H9 (cell line): ENCODE data around the gene CA11. TPM values are rescaled to one million over a fixed set of nuclear protein-coding genes. Genes with fewer than 3 reads are reported as not detected.

ENCODE experiments used
- DNase-seq: peaks from one replicate; pipeline ENCODE4 v3.0.0-alpha.2; 2017
- H2AFZ ChIP-seq: one replicate; pipeline ENCODE4 v1.6.1; 2013; ENCODE audit warnings: mild to moderate bottlenecking, low read length, control low read depth, moderate library complexity
- H2AK5ac ChIP-seq: 2 replicates; pipeline ENCODE4 v1.6.1; 2013; ENCODE audit warnings: low read length, control low read depth, mixed read lengths; ENCODE audit not compliant: insufficient read length
- H2BK120ac ChIP-seq: one replicate; pipeline ENCODE4 v1.6.1; 2013; ENCODE audit warnings: low read depth, mild to moderate bottlenecking, low read length, control low read depth, inconsistent platforms; ENCODE audit not compliant: poor library complexity, severe bottlenecking
- H2BK12ac ChIP-seq: 2 replicates; pipeline ENCODE4 v1.6.1; 2013; ENCODE audit warnings: low read length, control low read depth, mixed read lengths, low read depth; ENCODE audit not compliant: insufficient read length
- H2BK15ac ChIP-seq: 2 replicates; pipeline ENCODE4 v1.6.1; 2013; ENCODE audit warnings: low read depth, low read length, control low read depth
- H2BK20ac ChIP-seq: one replicate; pipeline ENCODE4 v1.6.1; 2013; ENCODE audit warnings: low read depth, mild to moderate bottlenecking, low read length, control low read depth, inconsistent platforms; ENCODE audit not compliant: poor library complexity, severe bottlenecking
- H2BK5ac ChIP-seq: 2 replicates; pipeline ENCODE4 v1.6.1; 2013; ENCODE audit warnings: low read length, control low read depth, mixed read lengths; ENCODE audit not compliant: insufficient read length
- H3K14ac ChIP-seq: 2 replicates; pipeline ENCODE4 v1.6.1; 2013; ENCODE audit warnings: low read length, control low read depth; ENCODE audit not compliant: insufficient read depth
- H3K18ac ChIP-seq: 2 replicates; pipeline ENCODE4 v1.6.1; 2013; ENCODE audit warnings: low read depth, mild to moderate bottlenecking, mixed read lengths, low read length, control low read depth; ENCODE audit not compliant: insufficient read length
- H3K23ac ChIP-seq: 2 replicates; pipeline ENCODE4 v1.6.1; 2013; ENCODE audit warnings: low read length, control low read depth, mixed read lengths, low read depth; ENCODE audit not compliant: insufficient read length
- H3K23me2 ChIP-seq: 2 replicates; pipeline ENCODE4 v1.6.1; 2013; ENCODE audit warnings: low read depth, mild to moderate bottlenecking, mixed read lengths, low read length, control low read depth; ENCODE audit not compliant: insufficient read length, poor library complexity, severe bottlenecking
- H3K27ac ChIP-seq: 2 replicates; pipeline ENCODE4 v1.5.1; 2013; ENCODE audit warnings: low read length, control low read depth, mixed read lengths, low read depth; ENCODE audit not compliant: insufficient read length
- H3K27me3 ChIP-seq: 2 replicates; pipeline ENCODE4 v1.6.1; 2013; ENCODE audit warnings: low read length, control low read depth, inconsistent platforms; ENCODE audit not compliant: insufficient read depth
- H3K4ac ChIP-seq: 2 replicates; pipeline ENCODE4 v1.6.1; 2013; ENCODE audit warnings: low read depth, mild to moderate bottlenecking, control low read depth, inconsistent platforms, low read length, moderate library complexity
- H3K4me1 ChIP-seq: 2 replicates; pipeline ENCODE4 v1.6.1; 2013; ENCODE audit warnings: low read length, control low read depth, inconsistent platforms; ENCODE audit not compliant: insufficient read depth
- H3K4me2 ChIP-seq: 2 replicates; pipeline ENCODE4 v1.6.1; 2013; ENCODE audit warnings: low read length, control low read depth, mixed read lengths; ENCODE audit not compliant: insufficient read length, insufficient read depth
- H3K56ac ChIP-seq: 2 replicates; pipeline ENCODE4 v1.6.1; 2013; ENCODE audit warnings: low read depth, mild to moderate bottlenecking, mixed read lengths, low read length, control low read depth; ENCODE audit not compliant: insufficient read length
- H3K79me1 ChIP-seq: 2 replicates; pipeline ENCODE4 v1.6.1; 2013; ENCODE audit warnings: low read depth, mild to moderate bottlenecking, moderate library complexity, low read length, control low read depth, inconsistent platforms; ENCODE audit not compliant: insufficient read depth, poor library complexity, severe bottlenecking
- H3K79me2 ChIP-seq: 2 replicates; pipeline ENCODE4 v1.6.1; 2013; ENCODE audit warnings: low read length, control low read depth, inconsistent platforms; ENCODE audit not compliant: insufficient read depth
- H3K9ac ChIP-seq: 2 replicates; pipeline ENCODE4 v1.6.1; 2013; ENCODE audit warnings: low read length, control low read depth, mixed read lengths; ENCODE audit not compliant: insufficient read length; ENCODE audit errors: extremely low read depth
- H3K9me3 ChIP-seq: one replicate; pipeline ENCODE4 v1.6.1; 2013; ENCODE audit warnings: low read depth, low read length, inconsistent platforms; ENCODE audit not compliant: control insufficient read depth
- H3T11ph ChIP-seq: one replicate; pipeline ENCODE4 v1.6.1; 2013; ENCODE audit warnings: mild to moderate bottlenecking, low read length, control low read depth, inconsistent platforms
- H4K20me1 ChIP-seq: one replicate; pipeline ENCODE4 v1.6.1; 2013; ENCODE audit not compliant: control insufficient read depth, insufficient read length, insufficient read depth
- H4K5ac ChIP-seq: 2 replicates; pipeline ENCODE4 v1.6.1; 2013; ENCODE audit warnings: low read depth, mild to moderate bottlenecking, mixed read lengths, low read length, control low read depth; ENCODE audit not compliant: insufficient read length
- H4K8ac ChIP-seq: replicated peaks from 2 replicates; pipeline ENCODE4 v1.6.1; 2013; ENCODE audit warnings: low read length, control low read depth, mixed read lengths, low read depth; ENCODE audit not compliant: insufficient read length
- H4K91ac ChIP-seq: 2 replicates; pipeline ENCODE4 v1.6.1; 2013; ENCODE audit warnings: low read depth, mild to moderate bottlenecking, moderate library complexity, mixed read lengths, low read length, control low read depth; ENCODE audit not compliant: insufficient read length
- H3K27ac Mint-ChIP-seq, 3 experiments: 2 replicates in 2 of 3; 3 replicates in 1 of 3; pipeline ENCODE4 v1.8.0; 2020 to 2021; ENCODE audit warnings: mixed read lengths in 3 of 3, mild to moderate bottlenecking in 1 of 3, moderate library complexity in 1 of 3
- H3K27me3 Mint-ChIP-seq: 2 replicates; pipeline ENCODE4 v1.8.0; 2021; ENCODE audit warnings: low read depth, mild to moderate bottlenecking, moderate library complexity, mixed read lengths
- H3K36me3 Mint-ChIP-seq, 3 experiments: 2 replicates in 2 of 3; 3 replicates in 1 of 3; pipeline ENCODE4 v1.8.0; 2020 to 2021; ENCODE audit warnings: low read depth in 3 of 3, mixed read lengths in 3 of 3; ENCODE audit not compliant: insufficient read depth in 1 of 3
- H3K4me1 Mint-ChIP-seq, 2 experiments: 2 replicates each; pipeline ENCODE4 v1.8.0; 2020; ENCODE audit warnings: mixed read lengths in 2 of 2
- H3K4me3 Mint-ChIP-seq, 2 experiments: 2 replicates in 1 of 2; 3 replicates in 1 of 2; pipeline ENCODE4 v1.8.0; 2020 to 2021; ENCODE audit warnings: mild to moderate bottlenecking in 2 of 2, mixed read lengths in 2 of 2, moderate library complexity in 1 of 2
- H3K9me3 Mint-ChIP-seq, 2 experiments: 2 replicates in 1 of 2; 3 replicates in 1 of 2; pipeline ENCODE4 v1.8.0; 2020; ENCODE audit warnings: mild to moderate bottlenecking in 2 of 2, mixed read lengths in 2 of 2, moderate library complexity in 1 of 2
- CTCF ChIP-seq: fragments of 200-600 bp; sonication (generic); conservative IDR thresholded peaks from 3 replicates; pipeline ENCODE4 v1.8.0; 2021; ENCODE audit warnings: antibody characterized with exemption, mild to moderate bottlenecking
- WGBS: extraction: QIAGEN DNeasy Blood & Tissue Kit; methylation state at CpG from one replicate; pipeline ENCODE4 v1.1.7; 2013; ENCODE audit warnings: missing lambda C conversion rate, low lambda C conversion rate, mixed read lengths; ENCODE audit not compliant: insufficient read length; ENCODE audit errors: extremely low coverage; 5-methylcytosine and 5-hydroxymethylcytosine counted together
- total RNA-seq: library from RNA; stranded (reverse); gene quantifications from 2 replicates; pipeline ENCODE4 v1.2.1, GENCODE V29; 2021

CA11 gene
- total RNA-seq, 1 experiment from 2014 or later = 107 TPM

- H4K8ac ChIP-seq = no peak overlapping the region
- no peak overlapping the region for H2BK5ac ChIP-seq
These were observed 32.2 kb upstream of the CA11 start for GRCh38 chr19:48678201-48678600.

More at GRCh38 chr19:48678201-48678600, 32.2 kb upstream of the CA11 start:
- H3K27ac ChIP-seq = no peak overlapping the region
- H3K79me2 ChIP-seq = no peaks in the 10 kb centered on the region
- no peak overlapping the region for H4K91ac ChIP-seq
- H3T11ph ChIP-seq = no peak overlapping the region
- no peak overlapping the region for H2BK15ac ChIP-seq
- H3K9me3 ChIP-seq = no peaks in the 10 kb centered on the region
- H2AFZ ChIP-seq = no peak overlapping the region
- H3K18ac ChIP-seq = no peak overlapping the region
- no peaks in the 10 kb centered on the region for H3K9me3 Mint-ChIP-seq
- H2BK12ac ChIP-seq = no peak overlapping the region
- peaks cover 7% of the 10 kb centered on the region for H3K27me3 Mint-ChIP-seq
- H2BK120ac ChIP-seq = no peak overlapping the region
- DNase-seq = no peak
- H3K4me3 Mint-ChIP-seq = no peak overlapping the region
- WGBS = no CpG with 5 or more reads among the region's 4 CpGs
- no peak for TF ChIP-seq CTCF
- no peak overlapping the region for H4K5ac ChIP-seq
- H3K79me1 ChIP-seq = no peaks in the 10 kb centered on the region
- no peak overlapping the region for H3K9ac ChIP-seq
- no peak overlapping the region for H3K4ac ChIP-seq
- H3K4me2 ChIP-seq = no peak overlapping the region
- no peak overlapping the region for H2AK5ac ChIP-seq
- no peaks in the 10 kb centered on the region for H3K23me2 ChIP-seq
- H3K4me1 Mint-ChIP-seq = peaks cover 23 to 26% of the 10 kb centered on the region in 2 experiments
- no peak overlapping the region for H3K23ac ChIP-seq
- H4K20me1 ChIP-seq = no peaks in the 10 kb centered on the region
- H3K4me1 ChIP-seq = no peaks in the 10 kb centered on the region; the same call in 1 of the 2 replicates
- H3K36me3 Mint-ChIP-seq = no peaks in the 10 kb centered on the region
- H2BK20ac ChIP-seq = no peak overlapping the region
- H3K27me3 ChIP-seq = no peaks in the 10 kb centered on the region
- no peak overlapping the region for H3K56ac ChIP-seq
- H3K27ac Mint-ChIP-seq = no peak overlapping the region
- H3K14ac ChIP-seq = no peak overlapping the region
